GM19240 (cell line): ENCODE measurements around the gene CPVL.

Experiments
- DNase-seq: peaks from one replicate; pipeline ENCODE4 v3.0.0; 2011; ENCODE audit warnings: low spot score; ENCODE audit not compliant: insufficient read length

The CPVL gene

GRCh38 chr7:29156907-29157452 lies 10.6 kb upstream of the CPVL start:
- no peak for DNase-seq

- DNase-seq: no peak
Measured at GRCh38 chr7:29154076-29154475, 7.7 kb upstream of the CPVL start.

GRCh38 chr7:29150856-29151255 lies 4.5 kb upstream of the CPVL start:
- no peak for DNase-seq

- no peak for DNase-seq
Measured at GRCh38 chr7:29149036-29149435, 2.7 kb upstream of the CPVL start.

GRCh38 chr7:29147821-29148220 lies 1.5 kb upstream of the CPVL start:
- DNase-seq: no peak

GRCh38 chr7:29146888-29147609 lies 712 bp upstream of the CPVL start:
- DNase-seq: no peak

GRCh38 chr7:29145553-29146056 lies 732 bp downstream of the CPVL start:
- no peak for DNase-seq

GRCh38 chr7:29143751-29144150 lies 2.6 kb downstream of the CPVL start:
- DNase-seq: no peak

GRCh38 chr7:29142021-29142727 lies 4.2 kb downstream of the CPVL start:
- no peak for DNase-seq

GRCh38 chr7:29140873-29141468 lies 5.4 kb downstream of the CPVL start:
- no peak for DNase-seq

GRCh38 chr7:29139796-29140195 lies 6.5 kb downstream of the CPVL start:
- DNase-seq: no peak

- no peak for DNase-seq
Measured at GRCh38 chr7:29139191-29139590, 7.1 kb downstream of the CPVL start.

- no peak for DNase-seq
Measured at GRCh38 chr7:29138588-29138987, 7.7 kb downstream of the CPVL start.

- DNase-seq: no peak
Measured at GRCh38 chr7:29135846-29136245, 10.5 kb downstream of the CPVL start.

- DNase-seq: no peak
Measured at GRCh38 chr7:29132980-29133379, 13.4 kb downstream of the CPVL start.

GRCh38 chr7:29131678-29132077 lies 14.7 kb downstream of the CPVL start:
- DNase-seq: no peak

- DNase-seq: no peak
Measured at GRCh38 chr7:29130096-29130495, 16.2 kb downstream of the CPVL start.

GRCh38 chr7:29127527-29127926 lies 18.8 kb downstream of the CPVL start:
- DNase-seq: no peak

GRCh38 chr7:29126804-29127203 lies 19.5 kb downstream of the CPVL start:
- DNase-seq: no peak

- DNase-seq: no peak
Measured at GRCh38 chr7:29123626-29124190, 22.6 kb downstream of the CPVL start.

- DNase-seq: no peak
Measured at GRCh38 chr7:29122759-29123158, 23.6 kb downstream of the CPVL start.

- DNase-seq: no peak
Measured at GRCh38 chr7:29122081-29122480, 24.3 kb downstream of the CPVL start.
